Cardiac fibroblast (primary cell): Measurements from ENCODE around the gene TGFB1I1.

Experiments used
- DNase-seq, 2 donors: peaks; one replicate each; pipeline versions ENCODE4 v3.0.0 to v3.0.0-alpha.2; 2010; ENCODE audit warnings: low read depth in 2 of 2
- H3K4me3 ChIP-seq, 2 donors: replicated peaks in 1 of 2; 1 replicate in 1 of 2; 2 replicates in 1 of 2; pipeline ENCODE4 v1.5.1; 2011; ENCODE audit warnings: low read depth in 2 of 2, low read length in 2 of 2, mild to moderate bottlenecking in 2 of 2, moderate library complexity in 1 of 2
- TF ChIP-seq, protein P1 (sequence below): IDR thresholded peaks from one replicate; pipeline ENCODE4 v1.5.1; 2011; ENCODE audit warnings: low read depth, mild to moderate bottlenecking, low read length, inconsistent platforms

Gene TGFB1I1

GRCh38 chr16:31459687-31460581 is 12.0 kb upstream of the TGFB1I1 start:
- peak; percentile 100 for DNase-seq

GRCh38 chr16:31460582-31461002 is 11.4 kb upstream of the TGFB1I1 start:
- TF ChIP-seq, protein P1, sequence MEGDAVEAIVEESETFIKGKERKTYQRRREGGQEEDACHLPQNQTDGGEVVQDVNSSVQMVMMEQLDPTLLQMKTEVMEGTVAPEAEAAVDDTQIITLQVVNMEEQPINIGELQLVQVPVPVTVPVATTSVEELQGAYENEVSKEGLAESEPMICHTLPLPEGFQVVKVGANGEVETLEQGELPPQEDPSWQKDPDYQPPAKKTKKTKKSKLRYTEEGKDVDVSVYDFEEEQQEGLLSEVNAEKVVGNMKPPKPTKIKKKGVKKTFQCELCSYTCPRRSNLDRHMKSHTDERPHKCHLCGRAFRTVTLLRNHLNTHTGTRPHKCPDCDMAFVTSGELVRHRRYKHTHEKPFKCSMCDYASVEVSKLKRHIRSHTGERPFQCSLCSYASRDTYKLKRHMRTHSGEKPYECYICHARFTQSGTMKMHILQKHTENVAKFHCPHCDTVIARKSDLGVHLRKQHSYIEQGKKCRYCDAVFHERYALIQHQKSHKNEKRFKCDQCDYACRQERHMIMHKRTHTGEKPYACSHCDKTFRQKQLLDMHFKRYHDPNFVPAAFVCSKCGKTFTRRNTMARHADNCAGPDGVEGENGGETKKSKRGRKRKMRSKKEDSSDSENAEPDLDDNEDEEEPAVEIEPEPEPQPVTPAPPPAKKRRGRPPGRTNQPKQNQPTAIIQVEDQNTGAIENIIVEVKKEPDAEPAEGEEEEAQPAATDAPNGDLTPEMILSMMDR: peak; percentile 73
- H3K4me3 ChIP-seq: peak overlapping the region; percentile 45 to 49
- peak; percentile 74 to 75 for DNase-seq

More at GRCh38 chr16:31459687-31460581, 12.0 kb upstream of the TGFB1I1 start:
- TF ChIP-seq, protein P1: no peak
- H3K4me3 ChIP-seq: peak overlapping the region; percentile 81 to 82

GRCh38 chr16:31461201-31461920 is 10.6 kb upstream of the TGFB1I1 start:
- TF ChIP-seq, protein P1: no peak
- no peak for DNase-seq
- no peak overlapping the region for H3K4me3 ChIP-seq

GRCh38 chr16:31461921-31462804 is 9.8 kb upstream of the TGFB1I1 start:
- no peak for DNase-seq
- TF ChIP-seq, protein P1: no peak
- H3K4me3 ChIP-seq: no peak overlapping the region

GRCh38 chr16:31464348-31464769 is 7.6 kb upstream of the TGFB1I1 start:
- TF ChIP-seq, protein P1: no peak
- DNase-seq: no peak
- H3K4me3 ChIP-seq: no peak overlapping the region

- TF ChIP-seq, protein P1: no peak
- DNase-seq: no peak
- H3K4me3 ChIP-seq: no peak overlapping the region
These were observed 7.1 kb upstream of the TGFB1I1 start for GRCh38 chr16:31464781-31465260.
